ES-I3 (cell line): ENCODE data around the gene CSH1.
"Not testable (repeated sequence)": the region's sequence is repeated elsewhere in the genome, so short reads cannot be mapped to it uniquely, and the experiment has no call there.

Experiments
- H3K36me3 ChIP-seq: 2 replicates; pipeline ENCODE4 v1.6.1; 2013; ENCODE audit warnings: mild to moderate bottlenecking, low read length, control low read depth, moderate library complexity; ENCODE audit not compliant: insufficient read depth
- H3K4me1 ChIP-seq: 2 replicates; pipeline ENCODE4 v1.6.1; 2013; ENCODE audit warnings: mild to moderate bottlenecking, control low read depth, low read length; ENCODE audit not compliant: insufficient read depth
- H3K9ac ChIP-seq: 2 replicates; pipeline ENCODE4 v1.6.1; 2013; ENCODE audit warnings: low read depth, mild to moderate bottlenecking, low read length, moderate library complexity
- H3K9me3 ChIP-seq: 2 replicates; pipeline ENCODE4 v1.6.1; 2013; ENCODE audit warnings: mild to moderate bottlenecking, low read length, moderate library complexity; ENCODE audit not compliant: control insufficient read depth, insufficient read depth

CSH1 gene

DNA sequence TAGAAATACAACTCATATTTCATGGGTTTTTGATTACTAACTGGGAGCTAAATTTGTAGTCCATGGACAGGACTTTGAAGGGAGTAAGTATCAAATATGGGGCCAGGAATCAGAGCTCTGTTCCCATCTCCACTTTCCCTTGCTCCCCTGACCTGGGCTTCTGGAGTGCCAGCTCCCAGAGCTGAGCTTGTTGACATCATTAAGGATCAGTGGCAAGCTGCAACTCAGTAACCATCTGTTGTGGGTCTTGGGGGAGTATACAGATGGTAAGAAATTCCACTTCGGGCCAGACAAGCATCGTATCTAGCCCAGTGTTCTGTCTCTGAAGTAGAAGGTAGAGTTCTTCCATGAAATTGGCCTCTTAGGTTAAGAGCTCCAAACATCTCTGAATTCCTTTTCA lies 5.6 kb upstream of the CSH1 start:
- H3K9me3 ChIP-seq = not testable (repeated sequence)

DNA sequence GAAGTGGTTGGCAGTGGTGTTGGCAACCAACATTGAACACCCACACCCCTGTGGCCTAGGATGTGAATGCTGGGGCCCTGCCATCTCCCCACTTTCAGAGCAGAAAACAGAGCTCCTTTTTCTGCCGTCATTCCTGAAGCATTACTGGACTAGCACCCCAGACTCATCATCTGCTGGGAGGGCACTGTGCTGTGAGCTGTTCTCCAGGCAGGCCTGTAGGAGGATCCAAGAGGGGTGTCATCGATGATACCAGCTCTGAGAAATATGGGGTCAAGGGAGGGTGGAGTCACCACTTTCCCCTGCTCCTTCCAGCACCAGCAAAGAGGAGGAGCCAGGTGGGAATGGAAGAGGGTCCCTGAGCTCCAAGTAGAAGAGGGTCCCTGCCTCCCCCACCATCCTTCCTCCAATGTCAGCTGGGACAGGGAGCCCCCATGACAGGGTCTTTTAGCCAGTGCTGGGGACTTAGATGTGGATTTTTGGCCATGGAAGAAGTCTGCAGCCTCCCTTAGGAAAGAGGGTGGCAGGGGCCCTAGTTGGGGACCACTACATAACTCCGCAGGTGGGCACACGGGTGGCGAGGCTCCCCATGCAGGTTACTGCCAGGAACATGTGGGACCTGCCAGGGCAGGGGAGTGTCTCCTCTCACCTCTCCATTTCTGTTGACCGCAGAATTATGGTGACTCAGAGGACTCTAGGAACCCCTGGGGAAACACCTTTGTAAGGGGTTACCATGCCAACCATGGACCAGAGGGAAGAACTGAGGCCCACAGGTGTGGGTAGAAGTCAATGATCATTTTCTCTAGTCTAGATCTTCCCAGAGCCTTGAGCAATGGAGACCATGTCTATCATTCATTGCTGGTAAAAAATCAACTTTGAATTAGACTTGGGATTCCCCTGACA lies 2.8 kb upstream of the CSH1 start:
- H3K9ac ChIP-seq, H3K36me3 ChIP-seq, H3K9me3 ChIP-seq: not testable (repeated sequence)

More for the DNA sequence above, 5.6 kb upstream of the CSH1 start:
- not testable (repeated sequence) for H3K36me3 ChIP-seq, H3K4me1 ChIP-seq, H3K9ac ChIP-seq

DNA sequence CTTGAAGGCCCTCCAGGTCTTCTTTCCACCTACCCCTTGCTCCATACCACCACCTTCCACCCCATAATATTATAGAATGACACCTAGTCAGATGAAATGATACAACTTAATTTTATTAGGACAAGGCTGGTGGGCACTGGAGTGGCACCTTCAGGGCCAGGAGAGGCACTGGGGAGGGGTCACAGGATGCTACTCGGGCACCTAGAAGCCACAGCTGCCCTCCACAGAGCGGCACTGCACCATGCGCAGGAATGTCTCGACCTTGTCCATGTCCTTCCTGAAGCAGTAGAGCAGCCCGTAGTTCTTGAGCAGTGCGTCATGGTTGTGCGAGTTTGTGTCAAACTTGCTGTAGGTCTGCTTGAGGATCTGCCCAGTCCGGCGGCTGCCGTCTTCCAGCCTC lies 1.6 kb downstream of the CSH1 start:
- H3K4me1 ChIP-seq, H3K9me3 ChIP-seq, H3K36me3 ChIP-seq, H3K9ac ChIP-seq: not testable (repeated sequence)

More for the DNA sequence above, 2.8 kb upstream of the CSH1 start:
- not testable (repeated sequence) for H3K4me1 ChIP-seq

DNA sequence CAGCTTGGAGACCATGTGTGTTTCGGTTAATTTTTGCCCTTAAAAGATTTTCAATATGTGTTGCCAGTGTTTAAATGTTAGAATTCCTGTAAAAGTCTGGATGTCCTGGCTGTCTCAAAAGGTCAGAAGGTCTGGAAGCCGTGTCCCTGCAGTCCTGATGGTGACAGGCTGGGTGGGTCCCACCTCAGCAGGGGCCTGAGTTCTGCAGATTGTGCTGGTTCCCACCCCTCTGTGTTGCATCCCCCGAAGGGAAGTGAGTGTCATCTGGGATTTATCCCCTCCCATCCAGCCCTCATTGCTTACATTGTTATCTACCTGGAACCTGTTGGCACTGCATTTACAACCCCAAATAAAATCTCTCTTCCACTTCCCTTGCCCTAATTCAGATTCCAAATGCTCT lies 2.4 kb downstream of the CSH1 start:
- not testable (repeated sequence) for H3K4me1 ChIP-seq, H3K9ac ChIP-seq, H3K9me3 ChIP-seq, H3K36me3 ChIP-seq

DNA sequence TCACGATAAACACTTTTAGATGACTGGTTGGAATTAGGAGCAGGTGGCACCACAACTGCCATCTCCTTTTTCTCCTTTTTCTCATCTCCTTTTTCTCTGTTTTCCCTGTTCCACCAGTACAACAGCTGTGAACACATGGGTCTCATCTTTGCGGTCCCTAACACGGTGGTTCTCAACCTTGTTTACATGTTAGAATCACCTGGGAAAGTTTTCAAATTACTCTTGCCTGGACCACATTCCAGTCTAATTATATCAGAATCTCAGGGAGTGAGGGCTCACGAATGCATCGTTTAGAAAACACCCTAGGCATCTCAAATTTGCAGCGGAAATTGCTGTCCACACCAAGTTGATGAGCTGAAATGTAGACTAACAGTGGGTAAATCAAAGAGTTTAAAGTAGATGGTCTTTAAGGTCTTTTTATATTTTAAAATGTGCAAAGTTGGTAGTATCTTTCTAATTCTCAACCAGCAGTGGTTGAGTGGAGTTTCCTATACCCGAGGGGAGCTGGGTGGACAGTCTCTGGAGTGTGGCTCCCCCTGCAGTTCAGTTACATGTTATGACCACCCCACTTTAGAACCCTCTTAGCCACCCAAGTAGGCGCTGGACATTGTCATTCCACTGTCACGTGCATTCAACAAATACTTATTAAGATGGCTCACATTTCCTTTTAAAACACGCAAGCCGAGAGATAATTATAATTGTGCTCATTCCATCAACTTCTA lies 3.9 kb downstream of the CSH1 start:
- not testable (repeated sequence) for H3K4me1 ChIP-seq, H3K36me3 ChIP-seq, H3K9ac ChIP-seq

DNA sequence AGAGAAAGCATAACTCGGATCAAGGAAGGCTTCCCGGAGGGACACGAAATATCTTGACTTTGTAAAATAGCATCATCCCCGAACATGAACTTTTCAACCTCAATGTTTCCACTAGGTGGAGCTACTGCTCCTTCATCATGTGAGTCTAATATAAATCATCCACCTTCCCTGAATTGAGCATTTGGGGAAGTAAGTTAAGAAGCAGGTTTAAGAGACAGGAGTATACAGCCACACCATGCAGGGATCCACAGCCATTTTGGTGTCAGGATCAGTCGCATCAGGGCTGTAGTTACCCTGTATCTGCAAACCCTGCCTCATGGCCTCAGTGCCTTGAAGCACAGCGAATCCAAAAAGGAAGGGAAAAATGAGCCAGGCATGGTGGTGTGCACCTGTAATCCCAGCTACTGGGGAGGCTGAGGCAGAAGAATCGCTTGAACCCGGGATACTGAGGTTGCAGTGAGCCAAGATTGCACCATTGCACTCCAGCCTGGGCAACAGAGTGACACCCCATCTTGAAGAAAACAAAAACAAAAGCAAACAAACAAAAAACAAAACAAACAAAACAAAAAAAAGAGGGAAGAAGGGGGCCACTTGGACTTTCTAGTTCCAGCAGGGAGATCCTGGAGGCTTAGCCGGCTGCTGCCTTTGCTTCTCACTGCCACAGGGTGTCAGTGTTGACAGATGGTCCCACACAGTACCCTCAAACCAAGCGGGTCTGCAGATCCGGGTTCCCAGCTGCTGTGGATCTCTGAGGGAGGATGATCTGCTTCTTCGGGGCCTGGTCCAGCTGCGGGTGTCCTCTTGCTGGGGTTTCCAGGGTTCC lies 7.1 kb downstream of the CSH1 start:
- not testable (repeated sequence) for H3K9ac ChIP-seq, H3K36me3 ChIP-seq, H3K9me3 ChIP-seq, H3K4me1 ChIP-seq

More for the DNA sequence above, 3.9 kb downstream of the CSH1 start:
- H3K9me3 ChIP-seq = not testable (repeated sequence)

DNA sequence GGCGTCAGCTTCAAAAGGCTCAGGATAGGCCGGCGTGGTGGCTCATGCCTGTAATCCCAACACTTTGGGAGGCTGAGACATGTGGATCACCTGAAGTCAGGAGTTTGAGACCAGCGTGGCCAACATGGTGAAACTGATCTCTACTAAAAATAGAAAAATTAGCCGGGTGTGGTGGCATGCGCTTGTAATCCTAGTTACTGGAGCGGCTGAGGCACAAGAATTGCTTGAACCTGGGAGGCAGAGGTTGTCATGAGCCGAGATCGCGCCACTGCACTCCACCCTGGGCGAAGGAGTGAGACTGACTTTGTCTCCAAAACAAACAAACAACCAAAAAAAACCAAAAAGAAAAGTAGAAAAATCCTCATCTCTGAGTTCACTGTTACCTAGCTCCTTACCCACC lies 11.3 kb downstream of the CSH1 start:
- H3K4me1 ChIP-seq, H3K36me3 ChIP-seq: not testable (repeated sequence)

DNA sequence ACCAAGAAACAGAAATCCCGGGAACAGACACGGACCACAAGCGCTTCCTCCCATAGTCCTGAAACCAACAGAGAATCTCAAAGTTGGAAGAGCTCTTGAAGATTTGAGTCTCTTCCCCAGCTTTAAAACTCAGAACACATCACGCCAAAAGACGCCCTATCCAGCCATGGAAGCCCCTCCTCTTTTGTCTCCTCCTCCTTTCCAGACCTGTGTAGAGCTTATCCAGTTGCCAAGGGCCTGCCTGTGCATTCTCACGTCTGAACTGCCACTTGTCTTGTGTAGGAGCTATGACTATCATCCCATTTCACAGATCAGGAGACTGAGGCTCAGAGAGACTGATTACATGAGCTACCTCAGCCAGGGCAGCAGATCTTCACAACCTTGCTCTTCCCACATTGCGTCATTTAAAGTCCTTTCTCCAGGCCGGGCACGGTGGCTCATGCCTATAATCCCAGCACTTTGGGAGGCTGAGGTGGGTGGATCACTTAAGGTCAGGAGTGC lies 13.7 kb downstream of the CSH1 start:
- not testable (repeated sequence) for H3K9ac ChIP-seq, H3K36me3 ChIP-seq, H3K4me1 ChIP-seq, H3K9me3 ChIP-seq

More for the DNA sequence above, 11.3 kb downstream of the CSH1 start:
- not testable (repeated sequence) for H3K9ac ChIP-seq, H3K9me3 ChIP-seq

DNA sequence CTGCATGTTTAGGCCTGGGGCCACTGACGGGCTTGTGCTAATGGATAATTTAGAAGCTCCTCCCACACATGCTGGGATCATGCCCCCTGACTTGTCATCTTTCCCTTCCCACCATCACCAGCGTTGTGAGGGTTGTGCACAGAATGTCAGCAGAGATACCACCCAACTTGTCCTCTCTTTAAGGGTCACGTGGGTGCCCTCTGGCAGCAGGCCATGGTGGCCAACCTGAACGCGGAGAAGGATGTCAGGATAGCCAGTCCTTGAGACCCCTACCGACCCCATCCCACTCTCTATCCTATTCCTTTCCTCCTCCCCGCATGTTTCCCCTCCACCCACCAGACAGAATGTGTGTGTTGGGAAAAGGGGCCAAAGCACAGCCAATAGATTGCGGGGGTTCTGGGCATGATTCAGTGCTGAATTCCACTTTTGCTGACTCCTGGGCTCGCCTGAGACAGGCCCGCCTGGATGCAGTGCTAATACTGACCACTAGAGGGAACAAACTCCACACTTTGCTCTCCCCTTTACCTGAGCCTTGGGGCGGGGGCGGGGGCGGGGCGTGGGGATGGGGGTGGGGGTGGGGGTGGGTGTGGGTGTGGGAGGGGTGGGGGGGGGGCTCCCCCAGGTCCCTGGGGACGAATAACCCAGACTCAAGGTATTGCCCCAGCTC lies 14.3 kb downstream of the CSH1 start, which contains the start of gene GH2:
Gene GH2 (minus strand): TSS at position 10 of the 667 bp plus-strand sequence. CDS start 143 bp downstream, outside the sequence.
- H3K9me3 ChIP-seq = no peaks in the 10 kb centered on the region
- H3K4me1 ChIP-seq = peaks cover 10% of the 10 kb centered on the region; the same call in 1 of the 2 replicates
- H3K36me3 ChIP-seq = no peaks in the 10 kb centered on the region
- H3K9ac ChIP-seq = no peak within 1 kb of the TSS

DNA sequence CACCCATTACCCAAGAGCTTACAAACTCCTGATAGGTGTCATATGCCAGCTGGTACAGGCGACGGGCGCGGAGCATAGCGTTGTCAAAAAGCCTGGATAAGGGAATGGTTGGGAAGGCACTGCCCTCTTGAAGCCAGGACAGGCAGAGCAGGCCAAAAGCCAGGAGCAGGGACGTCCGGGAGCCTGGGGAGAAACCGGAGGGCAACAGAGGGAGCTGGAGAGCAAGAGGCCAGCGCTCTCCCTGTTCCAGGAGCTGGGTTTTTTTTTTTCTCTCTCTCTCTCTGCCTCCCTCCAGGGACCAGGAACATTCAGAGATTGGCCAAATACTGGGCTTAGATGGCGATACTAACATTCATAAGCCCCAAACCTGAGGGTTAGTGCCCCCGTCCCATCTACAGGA lies 15.0 kb downstream of the CSH1 start:
- not testable (repeated sequence) for H3K9ac ChIP-seq, H3K4me1 ChIP-seq, H3K9me3 ChIP-seq, H3K36me3 ChIP-seq

DNA sequence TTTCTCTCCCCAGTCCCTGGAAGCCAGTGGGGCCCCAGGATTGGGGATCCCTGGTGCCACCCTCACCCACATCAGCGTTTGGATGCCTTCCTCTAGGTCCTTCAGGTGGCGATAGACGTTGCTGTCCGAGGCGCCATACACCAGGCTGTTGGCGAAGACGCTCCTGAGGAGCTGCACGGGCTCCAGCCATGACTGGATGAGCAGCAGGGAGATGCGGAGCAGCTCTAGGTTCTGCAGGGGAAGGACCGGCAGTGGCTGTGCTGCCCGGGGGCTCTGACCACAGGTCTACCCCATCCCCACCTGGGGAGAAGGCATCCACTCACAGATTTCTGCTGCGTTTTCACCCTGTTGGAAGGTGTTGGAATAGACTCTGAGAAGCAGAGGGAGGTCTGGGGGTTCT lies 15.7 kb downstream of the CSH1 start:
- Histone ChIP-seq H3K4me1 (peaks cover 10% of the 10 kb centered on the region; the same call in 1 of the 2 replicates), H3K9ac (no peak overlapping the region), H3K36me3 (no peaks in the 10 kb centered on the region), H3K9me3 (no peaks in the 10 kb centered on the region)

DNA sequence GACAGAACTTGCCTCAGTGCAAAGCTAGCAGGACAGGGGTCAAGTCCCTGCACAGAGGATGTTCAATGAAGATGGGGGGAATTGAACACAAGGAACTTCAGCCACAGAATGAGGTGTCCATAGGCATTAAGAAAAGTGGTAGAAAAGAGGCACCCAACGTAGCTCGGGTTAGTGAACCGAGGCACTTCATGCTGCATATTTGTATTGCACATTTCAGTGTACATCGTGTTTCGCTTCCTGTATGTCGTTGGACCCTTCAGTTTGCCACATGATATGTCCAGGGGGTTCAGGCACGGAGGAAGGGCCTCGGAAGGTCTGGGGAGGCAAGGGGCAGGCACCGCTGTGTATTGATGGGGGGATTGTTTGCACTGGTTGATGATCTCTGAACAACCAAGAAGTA lies 18.0 kb downstream of the CSH1 start:
- not testable (repeated sequence) for H3K36me3 ChIP-seq, H3K9me3 ChIP-seq, H3K4me1 ChIP-seq, H3K9ac ChIP-seq

DNA sequence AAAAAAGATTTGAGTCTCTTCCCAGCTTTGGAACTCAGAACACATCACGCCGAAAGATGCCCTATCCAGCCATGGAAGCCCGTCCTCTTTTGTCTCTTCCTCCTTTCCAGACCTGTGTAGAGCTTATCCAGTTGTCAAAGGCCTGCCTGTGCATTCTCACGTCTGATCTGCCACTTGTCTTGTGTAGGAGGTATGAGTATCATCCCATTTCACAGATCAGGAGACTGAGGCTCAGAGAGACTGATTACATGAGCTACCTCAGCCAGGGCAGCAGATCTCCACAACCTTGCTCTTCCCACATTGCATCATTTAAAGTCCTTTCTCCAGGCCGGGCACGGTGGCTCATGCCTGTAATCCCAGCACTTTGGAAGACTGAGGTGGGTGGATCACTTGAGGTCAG lies 21.7 kb downstream of the CSH1 start:
- not testable (repeated sequence) for H3K9me3 ChIP-seq, H3K36me3 ChIP-seq, H3K4me1 ChIP-seq, H3K9ac ChIP-seq

DNA sequence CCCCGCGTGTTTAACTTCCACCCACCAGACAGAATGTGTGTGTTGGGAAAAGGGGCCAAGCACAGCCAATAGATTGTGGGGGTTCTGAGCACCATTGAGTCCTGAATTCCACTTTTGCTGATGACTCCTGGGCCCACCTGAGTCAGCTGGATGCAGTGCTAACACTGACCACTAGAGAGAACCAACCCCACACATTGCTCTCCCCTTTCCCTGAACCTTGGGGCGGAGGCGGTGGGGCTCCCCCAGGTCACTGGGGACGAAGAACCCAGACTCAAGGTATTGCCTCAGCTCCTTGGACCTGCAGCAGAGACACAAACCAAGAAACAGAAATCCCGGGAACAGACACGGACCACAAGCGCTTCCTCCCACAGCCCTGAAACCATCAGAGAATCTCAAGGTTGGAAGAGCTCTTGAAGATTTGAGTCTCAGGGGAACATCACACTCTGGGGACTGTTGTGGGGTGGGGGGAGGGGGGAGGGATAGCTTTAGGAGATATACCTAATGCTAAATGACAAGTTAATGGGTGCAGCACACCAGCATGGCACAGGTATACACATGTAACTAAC lies 22.2 kb downstream of the CSH1 start:
- H3K9ac ChIP-seq, H3K9me3 ChIP-seq, H3K4me1 ChIP-seq, H3K36me3 ChIP-seq: not testable (repeated sequence)
